ENCODE measurements around the gene LATS2.

Gene LATS2

DNA sequence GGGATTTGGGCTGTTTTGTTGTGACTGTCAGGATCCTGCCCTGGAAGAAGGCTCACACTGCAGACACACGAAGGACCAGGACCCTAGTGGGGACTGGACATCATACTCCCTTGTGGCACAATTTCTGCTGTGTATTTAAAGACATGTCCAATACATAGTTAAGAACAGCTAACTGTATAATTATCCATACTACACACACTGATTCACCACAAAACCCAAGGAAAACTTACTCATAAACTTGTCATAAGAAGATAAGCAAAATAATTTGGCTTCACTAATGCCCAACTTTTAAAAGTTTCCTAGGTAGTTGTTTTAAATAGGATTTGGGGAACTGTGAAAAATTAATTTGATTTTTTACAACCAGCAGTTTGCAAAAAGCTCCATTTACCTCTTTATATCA, 46.1 kb downstream of the LATS2 start:
- DNase-seq (ENCODE audit: extremely low read depth, low read depth) = no peak
- TF ChIP-seq, protein P1, sequence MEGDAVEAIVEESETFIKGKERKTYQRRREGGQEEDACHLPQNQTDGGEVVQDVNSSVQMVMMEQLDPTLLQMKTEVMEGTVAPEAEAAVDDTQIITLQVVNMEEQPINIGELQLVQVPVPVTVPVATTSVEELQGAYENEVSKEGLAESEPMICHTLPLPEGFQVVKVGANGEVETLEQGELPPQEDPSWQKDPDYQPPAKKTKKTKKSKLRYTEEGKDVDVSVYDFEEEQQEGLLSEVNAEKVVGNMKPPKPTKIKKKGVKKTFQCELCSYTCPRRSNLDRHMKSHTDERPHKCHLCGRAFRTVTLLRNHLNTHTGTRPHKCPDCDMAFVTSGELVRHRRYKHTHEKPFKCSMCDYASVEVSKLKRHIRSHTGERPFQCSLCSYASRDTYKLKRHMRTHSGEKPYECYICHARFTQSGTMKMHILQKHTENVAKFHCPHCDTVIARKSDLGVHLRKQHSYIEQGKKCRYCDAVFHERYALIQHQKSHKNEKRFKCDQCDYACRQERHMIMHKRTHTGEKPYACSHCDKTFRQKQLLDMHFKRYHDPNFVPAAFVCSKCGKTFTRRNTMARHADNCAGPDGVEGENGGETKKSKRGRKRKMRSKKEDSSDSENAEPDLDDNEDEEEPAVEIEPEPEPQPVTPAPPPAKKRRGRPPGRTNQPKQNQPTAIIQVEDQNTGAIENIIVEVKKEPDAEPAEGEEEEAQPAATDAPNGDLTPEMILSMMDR (IDR thresholded peaks at IDR 0.05; ENCODE audit: low read depth, low read length) = no peak

DNA sequence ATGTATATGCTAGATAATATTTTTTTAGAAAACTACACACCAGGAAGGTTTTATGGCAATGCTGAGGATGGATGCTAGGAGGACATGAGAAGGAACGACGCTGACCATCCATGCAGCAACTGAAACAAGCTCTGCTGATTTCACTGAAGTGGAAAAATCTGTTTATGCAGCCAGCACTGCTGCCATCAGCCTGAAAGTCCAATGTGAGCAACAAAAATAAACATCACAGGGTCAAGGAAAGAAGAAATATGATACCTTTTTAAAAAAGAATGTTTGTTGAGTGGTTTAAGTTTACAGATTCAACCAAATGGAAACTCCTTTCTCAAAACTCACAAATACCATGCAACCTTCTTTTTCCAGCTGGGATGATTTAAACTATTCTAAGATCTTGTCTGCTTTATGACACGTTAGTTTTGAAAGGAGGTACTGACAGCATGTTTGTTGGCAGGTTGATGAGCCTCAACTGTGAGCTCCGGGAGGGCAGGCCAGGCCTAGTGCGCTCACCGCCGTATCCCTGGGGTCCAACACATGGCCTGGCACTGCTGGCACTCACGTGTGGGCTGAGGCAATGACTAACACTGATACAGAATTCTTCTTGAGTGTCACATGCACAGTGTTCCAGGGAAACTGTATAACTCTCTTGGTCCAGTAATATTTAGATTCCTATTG, 46.8 kb downstream of the LATS2 start:
- TF ChIP-seq, protein P1 (IDR thresholded peaks at IDR 0.05; ENCODE audit: low read depth, low read length) = no peak
- peak; percentile 80 for DNase-seq (ENCODE audit: extremely low read depth, low read depth)

DNA sequence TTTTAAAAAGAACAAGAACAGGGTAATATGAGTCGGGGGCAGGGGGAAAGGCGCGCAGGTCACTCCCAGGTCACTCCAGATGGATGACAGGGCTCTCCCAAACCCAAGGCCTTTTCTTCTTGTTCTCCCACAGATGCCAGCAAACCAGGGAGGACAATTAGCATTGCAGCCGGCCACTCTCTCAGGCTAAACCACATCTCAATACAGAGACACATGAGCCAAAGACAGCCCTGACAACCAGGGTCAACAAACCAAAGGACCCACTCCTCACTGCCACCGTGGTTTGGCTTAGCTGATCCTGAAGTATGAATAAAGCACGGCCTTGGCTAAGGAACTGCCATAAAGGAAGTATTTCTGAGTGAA, 47.3 kb downstream of the LATS2 start:
- DNase-seq (ENCODE audit: extremely low read depth, low read depth) = no peak
- TF ChIP-seq, protein P1 (IDR thresholded peaks at IDR 0.05; ENCODE audit: low read depth, low read length) = no peak

DNA sequence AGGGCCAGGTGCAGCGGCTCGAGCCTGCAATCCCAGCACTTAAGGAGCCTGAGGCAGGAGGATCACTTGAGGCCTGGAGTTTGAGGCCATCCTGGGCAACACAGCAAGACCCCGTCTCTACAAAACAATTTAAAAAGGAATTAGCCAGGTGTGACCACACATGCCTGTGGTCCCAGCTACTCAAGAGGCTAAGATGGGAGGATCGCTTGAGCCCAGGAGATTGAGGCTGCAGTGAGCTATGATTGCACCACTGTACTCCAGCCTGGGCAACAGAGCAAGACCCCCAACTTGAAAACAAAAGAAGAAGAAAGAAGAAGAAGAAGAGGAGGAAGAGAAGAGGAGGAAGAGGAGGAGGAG, 47.7 kb downstream of the LATS2 start:
- DNase-seq (ENCODE audit: extremely low read depth, low read depth) = no peak
- TF ChIP-seq, protein P1 (IDR thresholded peaks at IDR 0.05; ENCODE audit: low read depth, low read length) = no peak

DNA sequence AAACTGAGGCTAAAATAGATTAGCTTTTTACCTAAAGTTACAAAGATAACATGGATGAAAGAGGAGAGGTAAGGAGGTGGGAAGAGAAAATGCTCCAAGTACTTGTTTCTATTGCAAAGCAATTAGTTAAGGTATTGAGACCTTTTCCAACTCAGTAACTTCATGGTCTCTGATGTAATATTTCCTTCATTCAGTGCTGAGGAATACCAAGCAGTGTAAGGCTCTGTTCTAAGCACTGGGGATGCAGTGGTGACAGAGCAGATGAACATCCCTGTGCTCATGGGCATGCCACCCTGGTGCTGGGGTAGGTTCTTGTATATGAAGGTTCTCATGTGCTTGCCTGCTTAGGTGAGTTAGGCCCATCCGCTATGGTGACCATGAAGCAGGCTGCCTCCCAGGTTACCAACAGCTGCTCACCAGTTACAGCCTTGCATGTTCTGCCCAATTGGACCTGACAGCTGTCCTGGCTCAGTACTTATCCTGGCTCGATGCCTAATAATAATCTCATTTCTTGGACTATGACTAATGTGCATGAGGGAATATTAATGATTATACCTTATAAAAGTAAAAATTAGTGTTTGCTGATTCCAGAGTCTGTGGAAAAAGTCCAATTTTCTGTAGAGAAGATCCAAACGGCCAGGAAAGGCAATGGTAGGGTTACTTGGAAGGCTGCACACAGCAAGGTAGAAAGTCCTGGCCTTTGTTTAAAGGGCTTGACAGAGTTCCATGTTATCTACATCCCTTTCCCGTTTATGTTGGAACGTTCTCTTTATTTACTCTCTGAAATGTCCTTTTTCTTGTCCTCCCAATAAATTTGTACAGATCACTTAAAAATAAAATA, 48.3 kb downstream of the LATS2 start:
- peak; percentile 32 for DNase-seq (ENCODE audit: extremely low read depth, low read depth)
- TF ChIP-seq, protein P1 (IDR thresholded peaks at IDR 0.05; ENCODE audit: low read depth, low read length) = no peak

DNA sequence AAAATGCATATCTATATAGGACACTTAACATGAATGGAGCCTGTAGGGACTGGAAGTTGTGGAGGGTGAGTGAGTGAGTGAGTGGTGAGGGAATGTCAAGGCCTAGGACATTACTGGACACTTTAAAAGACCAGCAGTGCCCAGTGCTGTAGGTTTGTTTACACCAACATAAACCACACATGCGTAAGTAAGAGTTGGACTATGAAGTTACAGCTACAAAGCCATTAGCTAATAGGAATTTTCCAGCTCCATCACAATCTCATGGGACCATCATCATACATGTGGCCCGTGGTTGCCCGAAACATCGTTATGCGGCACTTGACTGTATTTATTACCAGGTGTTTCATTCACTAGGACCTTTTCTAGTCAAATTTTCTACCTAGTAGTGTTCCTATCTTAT, 49.2 kb downstream of the LATS2 start:
- TF ChIP-seq, protein P1 (IDR thresholded peaks at IDR 0.05; ENCODE audit: low read depth, low read length) = no peak
- DNase-seq (ENCODE audit: extremely low read depth, low read depth) = no peak

DNA sequence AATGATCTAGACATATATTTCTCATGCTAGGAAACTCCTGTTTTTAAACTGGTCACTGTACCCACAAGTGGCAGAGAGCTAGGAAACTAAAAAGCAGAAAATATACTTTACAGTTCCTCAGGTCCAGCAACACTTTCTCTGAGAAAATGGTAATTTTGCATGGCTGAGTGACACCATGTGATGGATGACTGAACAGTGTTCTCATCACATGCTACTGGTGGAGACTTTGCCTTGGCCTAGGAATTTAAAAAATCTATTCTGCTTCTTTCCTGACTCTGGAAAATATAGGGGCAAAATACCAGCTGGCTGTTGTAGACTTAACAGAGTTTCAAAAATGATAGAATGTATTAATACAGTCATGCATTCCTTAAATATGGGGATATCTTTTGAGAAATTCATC, 50.0 kb downstream of the LATS2 start:
- TF ChIP-seq, protein P1 (IDR thresholded peaks at IDR 0.05; ENCODE audit: low read depth, low read length) = no peak
- no peak for DNase-seq (ENCODE audit: extremely low read depth, low read depth)
